PC-3 (cell line): Measurements from ENCODE around the gene MBNL1.

ENCODE experiments used
- EZH2phosphoT487 ChIP-seq: fragments of 300-600 bp; sonication (generic); IDR thresholded peaks from 2 replicates; pipeline ENCODE4 v1.6.1; 2018; ENCODE audit warnings: mild to moderate bottlenecking, antibody characterized with exemption, low read length, borderline replicate concordance
- TF ChIP-seq, protein P1 (sequence below): fragments of 300-600 bp; sonication (generic); conservative IDR thresholded peaks from 2 replicates; pipeline ENCODE4 v1.5.1; 2017; ENCODE audit warnings: antibody characterized with exemption, low read depth, mild to moderate bottlenecking, low read length

DNA sequence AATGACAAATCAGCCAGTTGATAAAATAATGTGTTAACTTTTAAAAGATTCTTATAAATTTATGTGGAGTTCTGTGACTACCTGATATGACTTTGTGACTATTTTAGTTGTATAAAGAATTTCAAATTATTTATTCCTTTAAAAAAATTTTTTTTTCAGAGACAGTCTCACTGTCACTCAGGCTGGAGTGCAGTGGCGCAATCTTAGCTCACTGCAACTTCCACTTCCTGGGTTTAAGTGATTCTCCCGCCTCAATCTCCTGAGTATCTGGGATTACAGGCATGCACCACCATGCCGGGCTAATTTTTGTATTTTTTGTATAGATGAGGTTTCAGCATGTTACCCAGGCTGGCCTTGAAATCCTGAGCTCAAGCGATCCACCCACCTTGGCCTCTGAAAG is 48.5 kb downstream of the MBNL1 start:
- TF ChIP-seq, protein P1, sequence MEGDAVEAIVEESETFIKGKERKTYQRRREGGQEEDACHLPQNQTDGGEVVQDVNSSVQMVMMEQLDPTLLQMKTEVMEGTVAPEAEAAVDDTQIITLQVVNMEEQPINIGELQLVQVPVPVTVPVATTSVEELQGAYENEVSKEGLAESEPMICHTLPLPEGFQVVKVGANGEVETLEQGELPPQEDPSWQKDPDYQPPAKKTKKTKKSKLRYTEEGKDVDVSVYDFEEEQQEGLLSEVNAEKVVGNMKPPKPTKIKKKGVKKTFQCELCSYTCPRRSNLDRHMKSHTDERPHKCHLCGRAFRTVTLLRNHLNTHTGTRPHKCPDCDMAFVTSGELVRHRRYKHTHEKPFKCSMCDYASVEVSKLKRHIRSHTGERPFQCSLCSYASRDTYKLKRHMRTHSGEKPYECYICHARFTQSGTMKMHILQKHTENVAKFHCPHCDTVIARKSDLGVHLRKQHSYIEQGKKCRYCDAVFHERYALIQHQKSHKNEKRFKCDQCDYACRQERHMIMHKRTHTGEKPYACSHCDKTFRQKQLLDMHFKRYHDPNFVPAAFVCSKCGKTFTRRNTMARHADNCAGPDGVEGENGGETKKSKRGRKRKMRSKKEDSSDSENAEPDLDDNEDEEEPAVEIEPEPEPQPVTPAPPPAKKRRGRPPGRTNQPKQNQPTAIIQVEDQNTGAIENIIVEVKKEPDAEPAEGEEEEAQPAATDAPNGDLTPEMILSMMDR, result no peak
- no peak for TF ChIP-seq EZH2phosphoT487
